CMK (cell line): Measurements from ENCODE around the gene CATSPER4.
A peak's percentile ranks its signal among the peaks of the same experiment; 100 is the strongest.

Experiments used
- DNase-seq: peaks from one replicate; pipeline ENCODE4 v3.0.0-alpha.2; 2010; ENCODE audit warnings: low read depth

The CATSPER4 gene

DNA sequence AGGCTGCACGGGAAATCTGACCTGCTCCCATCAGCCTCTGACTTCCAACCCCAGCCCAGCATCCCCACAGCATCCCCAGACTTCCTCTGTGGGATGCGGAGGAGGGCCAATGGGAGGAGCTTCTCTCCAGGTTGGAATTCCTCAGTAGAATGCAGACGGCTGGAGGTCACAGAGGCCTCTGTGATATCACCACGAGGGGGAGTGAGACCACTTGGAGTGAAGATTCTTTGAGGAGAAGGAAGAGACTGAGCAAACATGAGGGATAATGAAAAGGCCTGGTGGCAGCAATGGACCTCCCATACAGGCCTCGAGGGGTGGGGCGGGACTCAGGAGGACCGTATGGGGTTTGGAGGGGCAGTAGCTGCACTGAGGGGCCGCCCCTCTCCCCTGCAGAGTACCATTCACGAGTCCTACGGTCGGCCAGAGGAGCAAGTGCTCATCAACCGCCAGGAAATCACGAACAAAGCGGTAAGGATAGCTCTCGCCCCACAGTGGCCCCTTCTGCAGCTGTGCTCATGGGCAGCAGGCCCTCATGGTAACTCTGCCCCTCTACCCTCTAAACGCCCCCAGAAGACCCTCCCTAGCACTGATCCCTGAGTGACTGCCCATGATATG lies at the start of gene CATSPER4:
TSS of gene CATSPER4 (plus strand) at position 230 of the 615 bp plus-strand sequence. CDS start at position 256, 26 bp downstream.
- DNase-seq, result no peak

DNA sequence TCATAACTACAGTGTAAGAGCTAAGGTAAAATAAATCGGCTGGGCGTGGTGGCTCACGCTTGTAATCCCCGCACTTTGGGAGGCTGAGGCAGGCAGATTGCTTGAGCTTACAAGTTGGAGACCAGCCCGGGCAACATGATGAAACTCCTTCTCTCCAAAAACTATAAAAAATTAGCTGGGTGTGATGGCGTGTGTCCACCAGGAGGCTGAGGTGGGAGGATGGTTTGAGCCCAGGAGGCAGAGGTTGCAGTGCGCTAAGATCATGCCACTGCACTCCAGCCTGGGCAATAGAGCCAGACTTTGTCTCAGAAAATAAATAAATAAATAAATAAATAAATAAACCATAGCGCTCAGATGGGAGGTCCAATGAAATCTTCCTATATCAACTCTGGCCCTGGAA lies 48.2 kb upstream of the CATSPER4 start:
- no peak for DNase-seq

DNA sequence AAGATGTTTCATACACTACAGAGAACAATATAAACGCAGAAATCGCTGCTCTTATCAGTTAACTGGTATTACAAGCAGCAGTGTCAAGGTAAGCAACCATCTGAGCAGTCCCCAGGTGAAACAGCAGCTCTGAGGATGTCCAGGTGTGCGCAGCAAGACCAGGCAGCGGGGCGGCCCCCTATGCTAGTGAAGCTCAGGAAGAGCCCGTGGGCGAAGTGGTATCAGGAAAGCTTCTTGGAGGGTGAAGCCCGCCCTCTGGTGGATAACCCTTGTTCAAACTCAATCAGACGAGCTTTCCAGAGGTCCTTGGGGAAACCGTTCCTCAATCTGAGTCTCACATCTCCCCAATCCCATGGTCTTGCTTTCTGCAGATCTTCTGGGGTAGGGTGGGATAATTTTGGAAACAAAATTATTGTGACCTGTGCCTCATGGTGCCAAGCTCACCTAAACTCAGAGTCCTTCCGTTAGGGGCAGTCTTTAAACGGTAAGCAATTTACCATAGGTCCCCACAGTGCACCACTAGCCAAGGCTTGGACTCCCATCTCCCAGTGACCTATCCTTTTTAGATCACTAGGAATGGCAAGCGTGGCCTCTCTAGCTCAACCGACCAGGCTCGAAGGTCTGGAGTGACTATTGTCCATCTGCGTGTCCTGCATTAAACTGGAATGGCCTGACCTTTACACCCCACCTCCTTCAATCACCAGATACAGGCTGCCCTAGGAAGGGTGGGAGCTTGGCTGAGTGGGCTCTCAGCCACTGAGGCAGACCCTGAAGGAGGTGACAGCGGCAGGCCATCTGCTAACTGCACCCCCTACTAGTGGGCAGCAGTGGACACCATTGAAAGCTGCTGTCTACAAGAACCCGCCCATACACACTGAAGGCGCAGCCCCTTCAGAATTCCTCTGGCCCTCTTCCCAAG lies 45.1 kb upstream of the CATSPER4 start:
- DNase-seq, result peak; percentile 60

DNA sequence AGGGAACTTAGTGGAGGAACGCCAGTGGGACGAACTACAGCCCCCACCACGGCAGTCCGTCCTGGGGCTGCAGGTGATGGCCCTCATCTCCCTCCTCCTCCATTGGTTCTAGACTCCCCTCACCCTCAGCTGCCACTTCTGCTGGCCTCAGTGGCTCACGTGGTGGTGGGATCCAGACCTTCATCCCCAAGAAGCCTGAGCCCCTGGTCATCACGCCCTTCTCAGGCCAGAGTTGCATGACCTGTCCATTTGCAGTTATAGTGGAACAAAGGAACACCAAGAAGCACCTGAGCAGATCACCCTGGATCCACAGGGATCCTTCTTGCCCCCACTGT lies 44.5 kb upstream of the CATSPER4 start:
- no peak for DNase-seq

DNA sequence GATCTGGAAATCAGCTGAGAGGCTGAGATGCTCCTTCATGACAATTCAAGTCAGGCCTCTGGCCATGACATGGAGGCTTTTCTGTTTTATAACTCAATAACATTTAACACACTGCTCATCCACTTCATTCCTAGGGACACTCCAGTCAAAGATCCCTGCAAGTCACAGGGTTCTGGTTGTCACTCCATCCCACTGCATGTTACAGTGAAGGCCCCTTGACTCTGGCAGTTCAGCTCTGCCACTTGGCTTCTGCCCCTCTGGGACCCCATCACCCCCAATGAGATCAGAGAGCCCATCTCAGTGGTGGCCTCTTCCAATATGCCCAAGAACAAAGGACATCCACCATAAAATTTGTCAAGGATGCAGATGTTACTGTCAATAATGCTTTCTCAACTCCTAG lies 41.5 kb upstream of the CATSPER4 start:
- DNase-seq, result no peak

DNA sequence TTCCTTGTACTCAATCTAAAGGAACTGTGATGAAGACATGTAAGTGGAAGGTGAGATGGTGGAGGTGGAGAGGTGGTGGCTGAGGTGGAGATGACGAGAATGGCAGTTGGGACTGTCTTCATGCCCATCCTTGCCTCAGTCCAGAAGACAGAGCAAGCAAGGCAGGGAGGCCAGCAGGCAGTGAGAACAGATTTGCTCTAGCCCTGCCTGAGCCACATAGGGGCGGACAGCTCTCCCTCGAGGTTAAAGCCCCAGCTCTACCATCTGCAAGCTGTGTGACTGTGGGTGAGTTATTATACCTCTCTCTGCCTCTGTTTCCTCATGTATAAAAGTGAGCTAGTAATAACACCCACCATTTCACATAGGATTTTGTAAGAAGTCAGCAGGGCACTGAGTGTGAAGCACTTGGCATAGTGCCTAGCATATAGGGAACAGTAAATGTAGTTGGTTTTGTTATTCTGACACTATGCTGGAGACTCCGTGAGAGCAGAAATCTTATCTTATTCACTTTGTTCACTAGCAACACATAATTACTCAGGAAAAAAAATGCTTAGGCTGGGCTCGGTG lies 36.4 kb upstream of the CATSPER4 start:
- no peak for DNase-seq

DNA sequence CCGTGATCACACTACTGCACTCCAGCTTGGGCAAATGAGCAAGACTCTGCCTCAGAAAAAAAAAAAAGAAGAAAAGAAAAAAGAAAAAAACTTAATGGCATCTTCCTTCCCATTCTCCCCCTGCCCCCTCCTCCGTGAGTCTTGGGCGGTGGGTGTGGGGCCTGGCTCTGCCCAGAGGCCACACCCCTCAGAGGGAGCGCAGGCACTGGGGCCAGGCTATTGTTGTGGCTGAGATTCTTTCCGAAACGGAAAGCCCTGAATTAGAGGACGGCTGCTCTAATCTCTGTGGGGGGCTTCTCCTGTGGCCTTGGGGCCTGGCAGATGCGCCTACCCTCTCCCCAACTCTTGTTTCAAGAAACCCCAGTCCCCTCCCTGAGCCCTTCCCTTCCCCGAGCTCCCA lies 35.7 kb upstream of the CATSPER4 start:
- DNase-seq, result no peak

DNA sequence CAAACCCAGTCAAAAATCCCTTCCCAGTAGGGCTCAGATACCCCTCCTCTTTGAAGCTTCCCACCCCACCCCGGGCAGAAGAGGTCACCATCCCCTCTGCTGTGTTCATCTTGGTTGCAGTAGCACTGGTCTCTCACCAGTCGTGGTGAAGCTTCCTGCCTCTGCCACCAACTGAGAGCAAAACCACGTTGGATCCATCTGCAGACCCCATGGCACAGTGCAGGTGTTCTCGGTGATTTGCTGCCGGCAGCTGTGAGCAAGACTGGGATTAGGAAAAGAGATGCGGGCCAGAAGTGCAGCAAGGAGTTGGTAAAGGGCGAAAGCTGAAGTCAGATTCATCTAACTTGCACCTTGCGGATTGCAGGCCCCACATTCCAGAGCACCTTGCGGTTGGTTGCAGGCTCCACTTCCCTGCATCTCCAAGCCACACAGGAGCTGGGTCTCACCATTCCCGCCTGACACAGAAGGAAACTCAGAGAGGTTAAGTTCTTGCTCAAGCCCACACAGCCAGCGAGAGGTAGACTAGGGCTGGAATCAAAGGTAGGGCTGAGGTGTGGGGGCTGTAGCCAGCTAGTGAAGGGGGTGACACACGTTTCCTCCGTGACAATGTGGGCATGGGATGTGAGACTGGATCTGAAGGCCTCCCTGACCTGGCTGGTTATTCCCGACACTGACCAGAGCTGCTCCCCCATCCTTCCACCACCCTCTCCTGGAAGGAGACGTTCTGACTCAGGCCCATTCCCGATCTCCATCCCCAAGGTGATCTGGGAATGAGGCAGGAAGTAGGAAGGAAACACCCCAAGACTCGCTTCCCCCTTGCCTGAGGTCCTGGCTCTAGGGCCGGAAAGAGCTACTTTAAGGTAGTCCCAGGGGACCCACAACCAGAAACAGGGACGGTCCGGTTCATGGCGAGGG lies 34.8 kb upstream of the CATSPER4 start:
- DNase-seq, result no peak

DNA sequence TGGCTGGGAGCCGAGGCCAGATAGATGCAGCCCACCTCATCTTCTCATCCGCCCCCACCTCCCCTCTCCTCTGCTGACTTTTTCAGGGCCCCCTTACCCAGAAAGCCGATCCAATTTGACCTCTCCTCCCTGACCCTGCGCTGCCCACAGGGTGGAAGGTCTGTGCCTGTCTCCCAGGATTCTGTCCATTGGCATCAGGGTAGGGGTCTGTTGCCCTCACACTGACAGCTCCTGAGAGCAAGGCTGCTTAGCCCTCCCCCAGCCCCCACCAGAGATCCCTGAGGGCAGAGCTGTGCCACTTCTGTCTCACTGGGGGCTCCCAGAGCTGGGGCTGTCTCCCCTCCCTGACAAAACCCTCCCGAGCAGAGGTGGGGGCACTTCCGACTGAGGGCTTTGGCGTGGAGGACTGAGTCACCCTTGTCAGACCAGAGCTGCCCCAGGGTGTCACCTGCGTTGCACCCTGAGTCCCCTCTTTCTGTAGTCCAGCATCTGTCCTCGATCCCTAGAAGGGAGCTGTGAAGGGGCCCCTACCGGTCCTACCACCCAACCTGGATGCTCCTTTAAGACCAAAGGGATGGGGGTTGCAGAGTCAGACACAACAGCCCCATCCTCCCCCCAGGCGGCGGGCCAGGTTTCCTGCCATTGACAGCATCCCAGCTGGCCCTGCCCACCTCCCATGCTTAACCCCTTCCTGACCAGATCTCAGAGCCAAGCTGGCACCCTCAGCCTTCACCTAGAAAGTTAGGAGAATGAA lies 33.9 kb upstream of the CATSPER4 start:
- DNase-seq, result no peak

DNA sequence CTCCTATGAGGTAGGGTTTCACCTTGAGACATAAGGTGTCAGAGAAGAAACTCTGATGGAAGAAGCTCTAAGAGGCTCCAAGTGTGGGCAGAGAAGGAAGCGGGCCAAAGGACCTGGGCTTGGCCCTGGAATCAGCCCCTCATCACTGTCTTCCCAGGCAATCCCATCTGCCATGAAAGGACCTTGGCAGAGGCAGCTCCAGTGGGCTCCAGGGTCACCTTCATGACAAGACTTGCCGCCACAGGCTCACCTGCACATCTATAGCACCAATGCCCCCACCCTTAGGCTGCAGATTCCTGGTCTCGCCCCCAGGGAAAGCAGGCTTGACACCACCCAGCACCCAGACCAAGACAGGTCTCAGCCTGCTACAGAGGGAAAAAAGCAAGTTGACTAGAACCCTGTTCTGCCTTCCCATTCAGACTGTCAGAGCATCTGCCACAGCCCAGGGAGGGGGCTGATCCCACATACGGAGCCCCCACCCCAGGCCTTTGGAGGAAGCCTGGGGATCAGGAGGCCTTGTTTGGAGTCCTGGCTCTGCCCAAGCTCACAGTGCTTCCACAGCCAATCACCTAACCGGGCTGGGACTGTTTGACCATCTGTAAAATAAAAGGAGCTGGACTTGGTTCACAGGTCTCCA lies 32.0 kb upstream of the CATSPER4 start:
- DNase-seq, result no peak

DNA sequence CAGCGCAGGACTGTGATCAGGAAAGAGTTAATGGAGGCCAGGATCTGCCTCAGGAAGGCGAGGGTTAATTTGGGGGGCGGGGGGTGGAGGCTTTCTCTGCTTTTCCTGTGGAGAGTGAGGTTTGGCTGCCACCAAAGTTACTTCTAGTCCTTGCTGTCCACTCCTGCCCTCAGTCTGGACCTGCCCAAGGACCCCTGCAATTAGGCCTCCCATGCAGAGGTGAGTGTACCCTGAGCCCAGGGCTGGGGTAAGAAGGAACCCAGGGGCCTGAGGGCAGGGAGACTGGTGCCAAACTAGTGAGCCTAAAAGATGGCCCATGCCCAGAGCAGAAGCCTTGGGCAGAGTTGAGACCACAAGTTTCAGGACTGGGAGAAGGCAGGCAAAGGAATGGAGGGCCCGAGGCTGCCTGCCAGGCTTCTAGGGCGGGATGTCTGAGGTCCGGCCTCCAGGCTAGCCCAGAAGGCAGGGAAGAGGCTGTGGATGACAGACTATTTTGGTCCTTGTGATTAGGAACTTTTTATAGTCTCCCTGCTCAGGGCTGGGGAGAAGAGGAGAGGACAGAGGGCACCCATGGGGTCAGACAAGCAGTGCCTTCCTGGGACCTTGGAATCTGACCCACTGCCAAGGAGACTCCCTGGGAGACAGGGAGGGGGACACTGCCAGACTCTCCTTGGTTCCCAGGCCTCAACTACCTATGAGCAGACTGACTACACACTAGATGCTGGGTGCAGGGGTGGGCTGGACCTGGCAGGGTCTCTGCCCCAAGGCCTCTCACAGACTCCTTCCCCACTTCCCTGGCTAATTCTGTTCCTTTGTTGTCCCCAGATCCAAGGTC lies 31.3 kb upstream of the CATSPER4 start, which contains the start of gene FAM110D:
TSS of gene FAM110D (plus strand) at position 172 of the 835 bp plus-strand sequence. CDS start 2,213 bp downstream, outside the sequence.
- DNase-seq, result no peak

DNA sequence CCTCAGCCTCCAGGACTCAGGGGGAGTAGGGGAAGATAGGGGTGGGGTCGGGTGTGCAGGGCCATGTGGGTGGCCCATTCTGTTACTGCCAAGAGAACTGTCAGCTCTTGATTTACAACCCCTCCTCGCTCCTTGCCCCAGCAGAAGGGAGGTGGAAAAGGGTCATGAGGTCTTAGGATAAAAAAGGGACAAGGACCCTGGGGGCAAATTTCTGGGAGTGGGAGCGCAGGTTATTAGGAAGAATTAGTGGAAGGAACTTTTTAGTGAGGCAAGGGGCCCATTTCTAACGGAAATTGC lies 30.7 kb upstream of the CATSPER4 start:
- no peak for DNase-seq

DNA sequence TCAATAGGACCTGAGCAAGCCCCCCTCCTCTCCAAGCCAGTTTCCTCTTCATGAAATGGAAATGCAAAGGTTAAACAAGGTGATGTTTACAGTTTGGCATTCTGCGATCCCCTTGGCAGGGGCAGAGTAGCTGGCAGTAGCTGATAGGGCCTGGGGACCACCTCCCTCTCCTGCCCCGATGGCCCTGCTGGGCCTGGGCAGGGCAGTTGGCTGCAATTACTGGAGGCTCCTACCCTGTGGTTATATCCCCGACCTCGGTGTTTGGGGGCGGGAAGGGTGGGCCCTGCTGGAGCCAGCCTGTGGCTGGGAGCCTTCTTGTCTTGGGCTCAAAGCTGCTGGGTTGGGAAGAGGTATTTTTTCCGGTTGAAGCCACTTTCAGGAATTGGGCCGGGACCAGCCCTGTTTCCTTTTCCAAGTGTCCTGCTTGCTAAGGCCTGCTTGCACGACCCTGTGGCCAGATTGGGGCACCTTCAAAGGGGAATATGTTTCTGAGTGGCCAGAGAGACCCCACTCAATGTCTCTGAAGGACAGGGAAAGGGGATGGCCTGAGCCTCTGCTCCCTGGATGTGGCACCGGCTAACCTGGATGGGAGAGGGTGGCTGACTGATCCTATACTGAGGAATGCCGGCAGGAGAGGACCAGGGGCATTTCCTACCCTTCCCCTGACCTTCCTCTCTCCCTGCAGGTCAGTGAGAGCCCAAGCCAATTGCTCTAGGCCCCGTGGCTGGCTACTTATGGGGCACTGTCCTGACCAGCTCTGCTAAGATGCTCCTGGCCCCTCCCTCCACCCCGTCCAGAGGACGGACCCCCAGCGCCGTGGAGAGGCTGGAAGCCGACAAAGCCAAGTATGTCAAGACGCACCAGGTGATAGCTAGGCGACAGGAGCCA lies 29.6 kb upstream of the CATSPER4 start:
- no peak for DNase-seq

DNA sequence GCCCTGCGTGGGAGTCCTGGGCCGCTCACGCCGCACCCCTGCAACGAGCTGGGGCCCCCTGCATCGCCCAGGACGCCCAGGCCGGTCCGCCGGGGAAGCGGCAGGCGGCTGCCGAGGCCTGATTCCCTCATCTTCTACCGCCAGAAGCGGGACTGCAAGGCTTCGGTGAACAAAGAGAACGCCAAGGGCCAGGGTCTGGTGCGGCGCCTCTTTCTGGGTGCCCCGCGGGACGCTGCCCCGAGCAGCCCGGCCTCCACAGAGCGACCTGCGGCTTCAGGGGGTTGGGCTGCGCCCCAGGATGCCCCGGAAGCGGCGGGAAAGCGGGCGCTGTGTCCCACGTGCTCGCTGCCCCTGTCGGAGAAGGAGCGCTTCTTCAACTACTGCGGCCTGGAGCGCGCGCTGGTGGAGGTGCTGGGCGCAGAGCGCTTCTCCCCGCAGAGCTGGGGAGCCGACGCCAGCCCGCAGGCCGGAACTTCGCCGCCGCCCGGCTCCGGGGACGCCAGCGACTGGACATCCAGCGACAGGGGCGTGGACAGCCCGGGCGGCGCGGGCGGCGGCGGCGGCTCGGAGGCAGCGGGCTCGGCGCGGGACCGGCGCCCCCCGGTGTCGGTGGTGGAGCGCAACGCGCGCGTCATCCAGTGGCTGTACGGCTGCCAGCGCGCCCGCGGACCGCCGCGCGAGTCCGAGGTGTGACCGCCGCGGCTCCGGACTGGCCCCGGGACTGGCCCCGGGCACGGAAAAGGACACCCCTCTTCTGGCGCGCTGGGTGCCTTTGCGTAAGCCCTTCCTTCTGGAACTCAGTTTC lies 28.8 kb upstream of the CATSPER4 start:
- DNase-seq, result peak; percentile 63

DNA sequence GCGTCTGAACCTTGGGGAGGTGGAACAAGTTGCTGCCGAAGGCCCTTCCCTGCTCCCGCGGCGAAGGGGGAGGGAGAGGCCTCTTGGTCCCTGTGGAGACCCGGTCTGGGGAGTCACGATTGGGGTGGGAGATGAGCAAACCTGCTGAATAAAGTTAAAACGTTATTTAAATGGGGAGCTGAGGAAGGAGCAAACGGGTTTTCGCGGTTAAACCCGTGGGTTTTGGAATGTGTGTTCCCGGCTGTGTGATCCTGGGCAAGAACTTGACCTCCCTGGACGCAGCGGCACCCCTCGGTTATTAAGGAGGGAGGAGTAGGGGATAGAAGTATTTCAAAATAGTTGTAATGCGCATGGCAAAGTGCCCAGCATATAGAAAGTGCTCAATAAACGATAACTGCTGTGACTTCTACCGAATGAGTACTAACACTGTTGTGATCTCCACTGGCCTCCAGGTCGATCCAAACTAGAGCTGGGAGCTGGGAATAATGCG lies 28.1 kb upstream of the CATSPER4 start:
- DNase-seq, result no peak

DNA sequence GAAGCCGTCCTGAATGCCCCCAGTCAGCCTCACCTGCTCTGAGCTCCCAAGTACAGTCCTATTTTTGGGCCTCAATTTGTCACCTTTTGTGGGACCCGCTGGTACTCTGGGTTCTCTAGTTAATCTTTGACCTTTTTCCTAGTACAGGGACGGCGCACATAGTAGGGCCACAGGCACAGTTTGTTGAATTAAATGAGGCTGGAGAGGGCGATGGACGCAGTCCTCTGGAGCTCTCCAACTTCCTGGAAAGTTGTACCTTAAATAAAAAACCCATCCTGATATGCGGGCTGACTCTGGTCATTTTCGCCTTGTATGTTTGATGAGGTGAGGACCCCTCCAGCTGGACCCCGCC lies 26.7 kb upstream of the CATSPER4 start:
- DNase-seq, result no peak

DNA sequence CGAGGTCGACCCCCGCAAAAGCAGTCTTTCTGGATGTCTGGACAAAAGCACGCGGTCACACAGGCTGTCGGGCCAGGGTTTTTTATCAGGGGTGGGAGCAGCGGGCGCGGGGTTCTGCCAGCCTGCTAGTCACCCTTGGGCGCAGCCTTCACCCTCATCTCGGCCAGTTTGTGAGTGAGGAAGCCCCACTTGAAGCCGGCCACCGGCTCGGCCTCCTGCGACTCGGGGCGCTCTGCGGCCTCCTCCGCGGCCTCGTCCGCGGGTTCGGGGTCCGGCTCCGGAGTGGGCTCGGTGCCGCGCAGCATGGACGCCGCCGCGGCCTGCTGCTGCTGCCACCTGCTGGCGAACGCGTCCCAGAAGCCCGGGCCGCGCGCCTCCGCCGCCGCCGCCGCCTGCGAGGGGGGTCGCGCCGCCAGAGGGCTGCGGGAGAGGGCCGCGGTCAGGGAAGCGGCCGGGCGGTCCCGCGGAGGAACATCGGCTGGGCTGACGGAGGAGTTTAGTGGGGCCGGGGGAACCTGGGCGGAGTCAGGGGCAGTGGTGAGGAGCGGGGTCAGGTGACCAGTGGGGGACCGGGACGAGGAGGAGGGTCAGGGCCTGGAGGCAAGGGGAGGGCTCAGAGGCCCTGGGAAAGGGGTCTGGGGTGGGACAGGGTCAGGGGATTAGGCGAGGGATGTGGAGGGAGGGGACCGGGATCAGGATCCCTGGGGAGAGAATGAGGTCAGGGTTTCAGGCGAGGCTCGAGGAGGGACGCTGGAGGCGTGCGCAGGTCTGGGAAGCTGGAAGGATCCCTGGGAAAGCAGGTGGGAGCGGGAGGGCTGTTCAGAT lies 26.2 kb upstream of the CATSPER4 start:
- peak; percentile 50 for DNase-seq
